GM19328 (cell line): ENCODE measurements around the gene CALCB.
"Not testable (repeated sequence)": the region's sequence is repeated elsewhere in the genome, so short reads cannot be mapped to it uniquely, and the experiment has no call there.

Experiments
- ATAC-seq: cut with Tn5 transposase; IDR thresholded peaks from one replicate; pipeline ENCODE4 v1.9.1; 2021; ENCODE audit warnings: mild to moderate bottlenecking, moderate library complexity; ENCODE audit not compliant: unreplicated experiment

Gene CALCB

GRCh38 chr11:15073361-15074205 is at the start of gene CALCB:
Gene CALCB (plus strand): TSS chr11:15073593. CDS start chr11:15074719, 1,126 bp downstream.
- ATAC-seq = no peak

- no peak for ATAC-seq
Observed at GRCh38 chr11:15027011-15027410, 46.4 kb upstream of the CALCB start.

DNA sequence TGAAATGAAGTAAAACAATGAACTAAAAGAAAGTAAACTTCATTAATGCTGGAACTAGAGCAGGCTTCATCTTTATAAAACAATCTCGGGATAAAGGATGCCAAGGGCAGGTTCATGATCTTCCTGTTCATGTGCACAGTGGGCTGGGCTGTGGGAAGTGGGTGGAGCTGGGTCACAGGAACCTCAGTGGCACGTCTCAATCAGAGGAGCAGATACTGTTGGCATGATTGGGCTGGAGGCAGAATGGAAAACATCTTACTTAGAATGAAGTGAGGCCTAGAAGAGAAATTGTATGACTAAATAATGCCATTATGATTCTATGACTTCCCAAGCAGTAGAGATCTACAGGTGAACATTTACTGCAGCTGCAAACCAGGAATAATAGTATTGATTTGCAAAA is 45.4 kb upstream of the CALCB start:
- no peak for ATAC-seq

- ATAC-seq = no peak
Observed at GRCh38 chr11:15028379-15028778, 45.0 kb upstream of the CALCB start.

GRCh38 chr11:15031945-15032344 is 41.4 kb upstream of the CALCB start:
- ATAC-seq = not testable (repeated sequence)

- ATAC-seq = no peak
Observed at GRCh38 chr11:15034687-15035267, 38.6 kb upstream of the CALCB start.

GRCh38 chr11:15035283-15035682 is 38.1 kb upstream of the CALCB start:
- ATAC-seq = no peak

- no peak for ATAC-seq
Observed at GRCh38 chr11:15038963-15039362, 34.4 kb upstream of the CALCB start.

GRCh38 chr11:15045209-15045608 is 28.2 kb upstream of the CALCB start:
- ATAC-seq = no peak

GRCh38 chr11:15045891-15046290 is 27.5 kb upstream of the CALCB start:
- ATAC-seq = no peak

- ATAC-seq = not testable (repeated sequence)
Observed at GRCh38 chr11:15046673-15047072, 26.7 kb upstream of the CALCB start.

- no peak for ATAC-seq
Observed at GRCh38 chr11:15048616-15049015, 24.8 kb upstream of the CALCB start.

DNA sequence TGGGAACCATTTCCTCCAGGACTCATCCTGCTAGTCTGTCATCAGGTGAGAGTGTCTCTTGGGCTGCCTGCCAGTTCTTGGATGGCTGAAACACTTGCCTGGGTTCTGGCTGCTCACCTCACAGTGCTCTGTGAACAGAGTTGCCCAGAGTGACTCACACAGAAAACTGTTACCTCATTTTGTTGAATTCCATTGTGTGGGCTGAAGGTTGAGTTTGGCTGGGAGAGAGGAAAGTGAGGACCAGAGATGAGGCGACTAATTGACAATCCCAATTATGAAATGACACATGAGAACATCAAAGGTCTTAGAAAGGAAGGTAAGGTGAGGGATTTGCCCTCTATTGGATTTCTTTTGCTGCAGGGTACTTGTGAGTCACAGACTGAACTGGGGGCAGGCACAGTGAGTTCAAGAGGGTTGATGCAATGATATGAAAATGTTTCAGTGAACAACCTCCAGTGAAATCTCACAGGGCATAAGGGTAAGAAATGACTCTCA is 20.2 kb upstream of the CALCB start:
- ATAC-seq = no peak

- no peak for ATAC-seq
Observed at GRCh38 chr11:15055620-15056356, 17.6 kb upstream of the CALCB start.

- ATAC-seq = no peak
Observed at GRCh38 chr11:15057329-15057728, 16.1 kb upstream of the CALCB start.

DNA sequence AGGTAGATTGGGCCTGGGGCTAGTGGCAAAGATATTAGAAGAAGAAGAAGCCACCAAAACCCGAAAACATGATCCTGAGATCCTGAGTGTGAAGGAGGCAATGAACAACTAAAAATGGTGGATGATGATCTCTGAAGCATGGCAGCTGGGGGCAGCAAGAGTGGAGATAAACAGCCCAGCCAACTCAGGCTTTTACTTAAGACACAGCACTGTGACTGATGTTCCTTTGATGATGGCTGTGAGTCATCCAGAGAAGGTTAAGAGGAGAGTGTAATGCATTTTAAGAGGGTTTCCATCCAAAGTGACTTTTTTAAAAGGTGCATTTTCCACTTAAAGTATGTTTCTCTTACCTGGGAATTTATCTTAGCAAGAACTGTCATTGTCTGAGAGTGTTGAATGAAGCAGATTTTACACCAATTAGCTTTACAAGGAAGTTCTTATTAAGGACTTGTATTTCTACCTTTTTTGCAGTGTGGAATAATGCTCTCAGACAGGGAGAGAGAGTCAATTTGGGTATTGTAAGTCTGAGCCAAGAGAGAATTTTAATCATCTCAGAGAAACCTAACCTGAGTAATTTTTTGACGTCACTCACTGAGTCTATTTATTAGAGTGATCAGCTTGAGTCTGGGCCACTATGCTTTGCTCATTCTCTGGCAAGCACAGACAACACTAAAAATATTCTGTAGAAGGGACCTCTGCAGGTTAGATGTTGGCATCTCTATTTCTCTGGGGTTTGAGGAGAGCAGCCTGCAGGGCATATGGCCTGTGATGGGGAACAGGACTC is 14.1 kb upstream of the CALCB start:
- ATAC-seq = no peak

DNA sequence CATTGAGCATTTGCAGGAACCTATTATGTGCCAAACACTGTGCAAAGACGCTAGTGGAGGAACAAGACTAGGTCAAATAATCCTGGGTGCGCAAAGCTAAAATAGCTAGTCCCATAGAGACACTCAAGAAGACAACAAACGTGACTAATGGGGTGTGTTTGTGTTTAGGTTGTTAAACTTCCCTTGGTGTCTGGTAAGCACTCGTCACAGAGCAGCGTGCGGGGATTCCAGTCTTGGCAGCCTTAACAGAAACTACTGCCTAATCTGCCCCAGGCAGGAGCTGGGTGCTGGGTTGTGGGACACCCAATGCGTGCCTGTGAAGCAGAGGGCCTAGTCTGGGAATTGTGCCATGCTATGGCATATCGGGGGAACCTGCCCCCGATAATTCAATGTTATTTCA is 10.8 kb upstream of the CALCB start:
- no peak for ATAC-seq

DNA sequence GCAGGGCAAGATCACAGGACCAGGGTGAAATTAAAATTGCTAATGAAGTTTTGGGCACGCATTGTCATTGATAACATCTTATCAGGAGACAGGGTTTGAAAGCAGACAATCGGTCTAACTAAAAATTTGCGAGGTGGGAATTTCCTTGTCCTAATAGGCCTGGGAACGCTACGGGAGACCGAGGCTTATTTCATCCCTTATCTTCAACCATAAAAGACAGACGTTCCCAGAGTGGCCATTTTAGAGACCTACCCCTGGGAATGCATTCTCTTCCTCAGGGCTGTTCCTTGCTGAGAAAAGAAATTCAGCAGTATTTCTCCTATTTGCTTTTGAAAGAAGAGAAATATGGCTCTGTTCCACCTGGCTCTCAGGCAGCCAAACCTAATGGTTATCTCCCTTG is 3.6 kb upstream of the CALCB start:
- ATAC-seq = not testable (repeated sequence)

GRCh38 chr11:15071556-15072255 is 1.7 kb upstream of the CALCB start:
- ATAC-seq = no peak

- no peak for ATAC-seq
Observed at GRCh38 chr11:15072551-15073143, 746 bp upstream of the CALCB start.
